GM18868 (cell line): ENCODE measurements around the gene IFNL2.
"Not testable (repeated sequence)": the region's sequence is repeated elsewhere in the genome, so short reads cannot be mapped to it uniquely, and the experiment has no call there.

Experiments
- ATAC-seq: cut with Tn5 transposase; IDR thresholded peaks from one replicate; pipeline ENCODE4 v1.9.1; 2021; ENCODE audit warnings: mild to moderate bottlenecking, moderate library complexity; ENCODE audit not compliant: unreplicated experiment

IFNL2 gene

GRCh38 chr19:39296055-39296645, 28.0 kb downstream of the IFNL2 start, which contains the start of gene IFNL1:
Gene IFNL1, plus strand, starts transcription at chr19:39296407. Its CDS starts 15 bp downstream, at chr19:39296422.
- ATAC-seq, result no peak

GRCh38 chr19:39296906-39297305, 28.7 kb downstream of the IFNL2 start:
- ATAC-seq, result no peak

- no peak for ATAC-seq
These were observed 29.9 kb downstream of the IFNL2 start for GRCh38 chr19:39297931-39298634.

GRCh38 chr19:39299404-39299803, 31.2 kb downstream of the IFNL2 start:
- ATAC-seq, result no peak

- no peak for ATAC-seq
These were observed 31.6 kb downstream of the IFNL2 start for GRCh38 chr19:39299832-39300231.

- ATAC-seq, result no peak
These were observed 32.8 kb downstream of the IFNL2 start for GRCh38 chr19:39301021-39301420.

- ATAC-seq, result no peak
These were observed 33.4 kb downstream of the IFNL2 start for GRCh38 chr19:39301562-39301961.

GRCh38 chr19:39303373-39304184, 35.4 kb downstream of the IFNL2 start:
- ATAC-seq, result no peak

- ATAC-seq, result no peak
These were observed 36.0 kb downstream of the IFNL2 start for GRCh38 chr19:39304185-39304513.

- ATAC-seq, result no peak
These were observed 36.7 kb downstream of the IFNL2 start for GRCh38 chr19:39304701-39305571.

GRCh38 chr19:39306075-39306474, 37.9 kb downstream of the IFNL2 start:
- no peak for ATAC-seq

- no peak for ATAC-seq
These were observed 39.0 kb downstream of the IFNL2 start for GRCh38 chr19:39307046-39307821.

GRCh38 chr19:39307822-39308530, 39.8 kb downstream of the IFNL2 start:
- ATAC-seq, result no peak

GRCh38 chr19:39308531-39309304, 40.5 kb downstream of the IFNL2 start:
- no peak for ATAC-seq

- not testable (repeated sequence) for ATAC-seq
These were observed 41.1 kb downstream of the IFNL2 start for GRCh38 chr19:39309305-39309670.

GRCh38 chr19:39310558-39311311, 42.5 kb downstream of the IFNL2 start:
- no peak for ATAC-seq

- ATAC-seq, result no peak
These were observed 46.0 kb downstream of the IFNL2 start for GRCh38 chr19:39314016-39314728.

- ATAC-seq, result no peak
These were observed 47.7 kb downstream of the IFNL2 start for GRCh38 chr19:39315933-39316332.
